H1 (cell line): ENCODE measurements around the gene TLE2. TPM values are rescaled to one million over a fixed set of nuclear protein-coding genes. Genes with fewer than 3 reads are reported as not detected.
A peak's percentile ranks its signal among the peaks of the same experiment; 100 is the strongest.

Source experiments
- CTCF ChIA-PET: fragments of 300-600 bp; sonication (Branson Sonifier 250); formaldehyde crosslinking; loops from one replicate; lab custom pipeline; 2021; ENCODE audit not compliant: partially characterized antibody; lab: Charles Lee
- POLR2A ChIA-PET: fragments of 300-600 bp; sonication (Branson Sonifier 250); formaldehyde crosslinking; loops from one replicate; lab custom pipeline; 2021; ENCODE audit warnings: inconsistent platforms; ENCODE audit not compliant: partially characterized antibody; lab: Charles Lee
- DNase-seq, 2 experiments: peaks; one replicate each; pipeline versions ENCODE4 v3.0.0 to v3.0.0-alpha.2; 2010 to 2022; ENCODE audit warnings: low spot score in 2 of 2, low read depth in 1 of 2, mixed read lengths in 1 of 2
- FAIRE-seq: peaks from 2 replicates; lab custom pipeline; 2011; peaks lifted over from hg19 to GRCh38; lab: Jason Lieb, UNC
- H2AFZ ChIP-seq: 2 replicates; pipeline ENCODE4 v1.8.1; 2012; ENCODE audit warnings: low read length, inconsistent platforms
- H2AK5ac ChIP-seq: 2 replicates; pipeline ENCODE4 v1.6.1; 2013; ENCODE audit warnings: low read depth, low read length
- H2BK120ac ChIP-seq: replicated peaks from 2 replicates; pipeline ENCODE3; 2013; ENCODE audit warnings: low read depth, low read length, inconsistent platforms
- H2BK12ac ChIP-seq: 2 replicates; pipeline ENCODE4 v1.6.1; 2013; ENCODE audit warnings: low read depth, low read length
- H2BK15ac ChIP-seq: 2 replicates; pipeline ENCODE4 v1.6.1; 2013; ENCODE audit warnings: low read length
- H2BK20ac ChIP-seq: 2 replicates; pipeline ENCODE4 v1.6.1; 2013; ENCODE audit warnings: low read length
- H2BK5ac ChIP-seq: 2 replicates; pipeline ENCODE4 v1.6.1; 2013; ENCODE audit warnings: low read depth, low read length
- H3K14ac ChIP-seq: 2 replicates; pipeline ENCODE4 v1.6.1; 2013; ENCODE audit warnings: inconsistent platforms; ENCODE audit not compliant: insufficient read length
- H3K18ac ChIP-seq: 2 replicates; pipeline ENCODE4 v1.6.1; 2013; ENCODE audit warnings: low read length; ENCODE audit errors: extremely low read depth
- H3K23ac ChIP-seq: 2 replicates; pipeline ENCODE4 v1.6.1; 2013; ENCODE audit warnings: inconsistent platforms; ENCODE audit not compliant: insufficient read length
- H3K23me2 ChIP-seq: 2 replicates; pipeline ENCODE4 v1.6.1; 2013; ENCODE audit warnings: low read depth, low read length
- H3K27ac ChIP-seq: 2 replicates; pipeline ENCODE4 v1.6.1; 2011; ENCODE audit warnings: low read depth, low read length, inconsistent platforms
- H3K27me3 ChIP-seq, 4 experiments: replicated peaks in 1 of 4; 1 replicate in 1 of 4; 2 replicates in 3 of 4; pipeline versions ENCODE4 v1.6.1 to v1.8.1; 2011 to 2013; ENCODE audit warnings: low read length in 3 of 4, mild to moderate bottlenecking in 3 of 4, inconsistent platforms in 2 of 4, mixed read lengths in 2 of 4, moderate library complexity in 1 of 4; ENCODE audit not compliant: control insufficient read depth in 3 of 4, insufficient read depth in 3 of 4; ENCODE audit errors: extremely low read depth in 1 of 4
- H3K36me3 ChIP-seq, 4 experiments: 2 replicates each; pipeline versions ENCODE4 v1.6.1 to v1.8.1; 2011 to 2013; ENCODE audit warnings: mild to moderate bottlenecking in 4 of 4, low read length in 3 of 4, moderate library complexity in 2 of 4, control low read depth in 1 of 4, inconsistent platforms in 1 of 4; ENCODE audit not compliant: insufficient read depth in 4 of 4, control insufficient read depth in 2 of 4
- H3K4ac ChIP-seq: replicated peaks from 2 replicates; pipeline ENCODE3; 2013; ENCODE audit warnings: low read length, low read depth, mixed read lengths, inconsistent platforms; ENCODE audit not compliant: insufficient read length
- H3K4me1 ChIP-seq, 4 experiments: replicated peaks in 1 of 4; 1 replicate in 1 of 4; 2 replicates in 3 of 4; pipeline versions ENCODE4 v1.6.1 to v1.8.1; 2011 to 2013; ENCODE audit warnings: low read length in 3 of 4, inconsistent platforms in 2 of 4, mixed read lengths in 1 of 4; ENCODE audit not compliant: insufficient read depth in 4 of 4, control insufficient read depth in 3 of 4
- H3K4me2 ChIP-seq, 2 experiments: 2 replicates each; pipeline versions ENCODE4 v1.6.1 to v1.8.1; 2011 to 2013; ENCODE audit warnings: low read depth in 2 of 2, low read length in 2 of 2, control low read depth in 1 of 2, inconsistent platforms in 1 of 2, mild to moderate bottlenecking in 1 of 2; ENCODE audit not compliant: insufficient read depth in 1 of 2
- H3K4me3 ChIP-seq, 4 experiments: fragments of 200-600, 300-600 bp in 1 of 4; sonication (generic), shearing (Covaris generic), sonication (Bioruptor Twin) in 1 of 4; 2 replicates each; pipeline versions ENCODE4 v1.5.1 to v1.8.1; 2011 to 2016; ENCODE audit warnings: low read length in 4 of 4, low read depth in 3 of 4, control low read depth in 2 of 4, inconsistent platforms in 2 of 4, mild to moderate bottlenecking in 2 of 4, mixed read lengths in 1 of 4, moderate library complexity in 1 of 4; ENCODE audit not compliant: insufficient read depth in 2 of 4; ENCODE audit errors: extremely low read depth in 1 of 4
- H3K56ac ChIP-seq: replicated peaks from 2 replicates; pipeline ENCODE3; 2013; ENCODE audit warnings: low read depth, mild to moderate bottlenecking, mixed read lengths, low read length, inconsistent platforms; ENCODE audit not compliant: insufficient read length
- H3K79me1 ChIP-seq: 2 replicates; pipeline ENCODE4 v1.6.1; 2013; ENCODE audit warnings: low read depth, low read length, control low read depth
- H3K79me2 ChIP-seq, 2 experiments: 2 replicates each; pipeline versions ENCODE4 v1.6.1 to v1.8.1; 2012 to 2013; ENCODE audit warnings: low read length in 2 of 2, mild to moderate bottlenecking in 2 of 2, inconsistent platforms in 1 of 2; ENCODE audit not compliant: insufficient read depth in 2 of 2, control insufficient read depth in 1 of 2
- H3K9ac ChIP-seq, 4 experiments: replicated peaks in 1 of 4; 1 replicate in 1 of 4; 2 replicates in 3 of 4; pipeline versions ENCODE4 v1.6.1 to v1.8.1; 2011 to 2013; ENCODE audit warnings: low read depth in 3 of 4, low read length in 3 of 4, control low read depth in 2 of 4, mild to moderate bottlenecking in 2 of 4, moderate library complexity in 2 of 4, inconsistent platforms in 1 of 4; ENCODE audit errors: extremely low read depth in 1 of 4
- H3K9me3 ChIP-seq, 2 experiments: 2 replicates each; pipeline versions ENCODE4 v1.6.1 to v1.8.1; 2012 to 2013; ENCODE audit warnings: mild to moderate bottlenecking in 2 of 2, moderate library complexity in 2 of 2, control low read depth in 1 of 2, inconsistent platforms in 1 of 2, low read depth in 1 of 2, low read length in 1 of 2, mixed read lengths in 1 of 2; ENCODE audit not compliant: insufficient read depth in 2 of 2
- H4K20me1 ChIP-seq, 2 experiments: replicated peaks in 1 of 2; 2 replicates each; pipeline versions ENCODE3 to v1.8.1; 2011 to 2013; ENCODE audit warnings: inconsistent platforms in 2 of 2, low read length in 2 of 2, mild to moderate bottlenecking in 1 of 2; ENCODE audit not compliant: insufficient read depth in 2 of 2, control insufficient read depth in 1 of 2
- H4K5ac ChIP-seq: 2 replicates; pipeline ENCODE4 v1.6.1; 2013; ENCODE audit warnings: low read length, low read depth, mixed read lengths, inconsistent platforms; ENCODE audit not compliant: insufficient read length
- H4K8ac ChIP-seq: 2 replicates; pipeline ENCODE4 v1.8.0; 2013; ENCODE audit warnings: mild to moderate bottlenecking, moderate library complexity, low read length, inconsistent platforms; ENCODE audit not compliant: insufficient read depth; ENCODE audit errors: extremely low read depth
- H4K91ac ChIP-seq: replicated peaks from 2 replicates; pipeline ENCODE3; 2013; ENCODE audit warnings: low read length, mixed read lengths, inconsistent platforms; ENCODE audit not compliant: insufficient read length
- BACH1 ChIP-seq: IDR thresholded peaks from 2 replicates; pipeline ENCODE4 v1.6.1; 2012; ENCODE audit warnings: low read length, improper control_type of control experiment
- CREB1 ChIP-seq: IDR thresholded peaks from 2 replicates; pipeline ENCODE4 v1.6.1; 2012; ENCODE audit warnings: inconsistent platforms
- CTBP2 ChIP-seq: IDR thresholded peaks from 2 replicates; pipeline ENCODE4 v1.7.0; 2011; ENCODE audit warnings: borderline replicate concordance, mild to moderate bottlenecking, moderate library complexity, mixed read lengths, low read length; ENCODE audit not compliant: insufficient read depth, insufficient read length
- NRF1 ChIP-seq: IDR thresholded peaks from 2 replicates; pipeline ENCODE4 v1.6.1; 2011; ENCODE audit warnings: mild to moderate bottlenecking, low read depth, low read length, improper control_type of control experiment
- TCF12 ChIP-seq: IDR thresholded peaks from 2 replicates; pipeline ENCODE4 v1.6.1; 2011; ENCODE audit warnings: low read depth, mild to moderate bottlenecking, low read length
- WGBS, 2 experiments: shearing (Covaris generic) in 1 of 2; methylation state at CpG; one replicate each; pipeline versions ENCODE4 v1.1.6 to v1.1.7; 2013 to 2015; ENCODE audit warnings: low lambda C conversion rate in 2 of 2, mixed read lengths in 2 of 2, inconsistent platforms in 1 of 2, low coverage in 1 of 2, missing lambda C conversion rate in 1 of 2; ENCODE audit not compliant: insufficient replicate concordance in 2 of 2, insufficient coverage in 1 of 2, insufficient read length in 1 of 2; ENCODE audit errors: extremely low coverage in 1 of 2, missing lambda C conversion rate in 1 of 2; 5-methylcytosine and 5-hydroxymethylcytosine counted together
- polyA plus RNA-seq, 7 experiments: library from polyadenylated mRNA; depleted of rRNA in 3 of 7; stranded (reverse) in 5 of 7; unstranded in 2 of 7; fragments of >200 nt in 5 of 7; fragments of 200-250 nt in 2 of 7; gene quantifications; 1 replicate in 5 of 7; 2 replicates in 1 of 7; 4 replicates in 1 of 7; pipeline versions ENCODE4 v1.2.1 to v1.2.3, GENCODE V29; 2011 to 2013; ENCODE audit warnings: missing spikeins in 2 of 7, mixed read lengths in 2 of 7
- total RNA-seq: library from RNA; stranded (reverse); fragmentation: NEBNext Ultra II Directional; extraction: Animal tissue kit (Norgen Biotek cat#: 25700); gene quantifications from 2 replicates; pipeline ENCODE4 v1.2.1, GENCODE V29; 2021

Gene TLE2
- total and polyA plus RNA-seq, 2 of the 8 experiments (the other 6 are each of a cell fraction or from before 2014, with no cell fraction given), result 8.0 to 11.5 TPM

DNA sequence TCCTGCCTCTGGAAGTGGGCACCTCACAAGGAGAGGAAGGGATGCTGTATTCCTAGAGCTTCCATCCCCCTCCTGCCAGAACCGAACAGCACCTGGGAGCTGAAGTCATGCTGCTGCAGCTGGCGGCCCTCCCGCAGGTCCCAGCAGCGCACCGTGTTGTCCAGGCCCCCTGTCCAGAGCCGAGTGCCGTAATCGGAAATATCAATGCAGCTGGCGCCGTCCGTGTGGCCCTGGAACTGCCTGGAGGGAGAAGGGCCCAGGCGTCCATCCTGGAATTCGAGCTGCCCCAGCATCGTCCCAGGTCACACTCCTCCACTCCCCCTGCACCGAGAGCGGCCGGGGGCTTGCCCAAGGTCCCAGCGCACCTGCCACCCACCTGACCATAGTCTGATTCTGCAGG is 23.7 kb downstream of the TLE2 start:
- Histone ChIP-seq H3K27ac (no peak overlapping the region), H3K23ac (no peak overlapping the region), H3K27me3 (no peaks in the 10 kb centered on the region), H3K36me3 (no peaks in the 10 kb centered on the region), H2BK5ac (no peak overlapping the region), H3K4me3 (no peak overlapping the region), H2AK5ac (no peak overlapping the region), H3K9me3 (no peaks in the 10 kb centered on the region), H2BK20ac (no peak overlapping the region), H2BK15ac (peak overlapping the region; percentile 61; the same call in 1 of the 2 replicates), H3K56ac (no peak overlapping the region), H4K8ac (0 out of 2 replicates have a peak overlapping the region, but pooled peaks have one; percentile 21), H3K79me2 (no peaks in the 10 kb centered on the region), H3K14ac (no peak overlapping the region), H3K23me2 (no peaks in the 10 kb centered on the region), H3K9ac (no peak overlapping the region), H3K4ac (no peak overlapping the region), H4K20me1 (peaks cover 0 to 2% of the 10 kb centered on the region in 2 experiments), H3K4me2 (peak overlapping the region in 1 of 2 experiments; percentile 21; a peak in 1 of 4 replicates), H2AFZ (no peak overlapping the region), H4K5ac (no peak overlapping the region), H2BK12ac (no peak overlapping the region), H3K79me1 (no peaks in the 10 kb centered on the region), H2BK120ac (no peak overlapping the region), H4K91ac (peak overlapping the region; percentile 59), H3K4me1 (peaks cover 0 to 10% (median 2%) of the 10 kb centered on the region in 4 experiments; a peak in 3 of 7 replicates), H3K18ac (no peak overlapping the region; the same call in 1 of the 2 replicates)
- POLR2A ChIA-PET, result interaction anchor here (0.7 to 2.5 kb wide), 5 partner anchors 10 to 41 kb away, joined by 3 to 9 read pairs (median 4); no protein-coding TSS in a partner anchor
- CTCF ChIA-PET, result interaction anchor here (0.6 to 2.2 kb wide), 9 partner anchors 9 to 121 kb away, joined by 3 to 7 read pairs (median 4); no protein-coding TSS in a partner anchor
- TF ChIP-seq NRF1 (no peak), CTBP2 (no peak), CREB1 (no peak), TCF12 (no peak), BACH1 (no peak)
- DNase-seq, result no peak
- no peak for FAIRE-seq
- 95% methylated on average over 15 of the region's 18 CpGs; no CpG with 5 or more reads in 1 of the 2 experiments for WGBS, 2 experiments
